HepG2 (cell line): ENCODE data around the gene CNNM2. TPM values are rescaled to one million over a fixed set of nuclear protein-coding genes. Genes with fewer than 3 reads are reported as not detected.

Experiments used
- GTF2F1 ChIP-seq: fragments of 150-350 bp; IDR thresholded peaks from 2 replicates; pipeline ENCODE4 v1.6.1; 2014; ENCODE audit warnings: low read length
- HDAC1 ChIP-seq: sonication (generic); formaldehyde crosslinking; IDR thresholded peaks from 2 replicates; pipeline ENCODE4 v1.5.1; 2020; ENCODE audit warnings: mild to moderate bottlenecking, missing genetic modification reagents
- HNF1A ChIP-seq, 2 experiments: sonication (generic) in 1 of 2; formaldehyde crosslinking in 1 of 2; IDR thresholded peaks; 2 replicates each; pipeline versions ENCODE4 v1.4.0 to v1.6.1; 2016 to 2020; ENCODE audit warnings: borderline replicate concordance in 1 of 2, low read depth in 1 of 2, mild to moderate bottlenecking in 1 of 2, missing genetic modification reagents in 1 of 2
- ISL2 ChIP-seq: sonication (generic); formaldehyde crosslinking; IDR thresholded peaks from 2 replicates; pipeline ENCODE4 v1.5.0; 2020; ENCODE audit warnings: missing genetic modification reagents
- KDM6A ChIP-seq: IDR thresholded peaks from 2 replicates; pipeline ENCODE4 v1.6.1; 2016; ENCODE audit warnings: low read depth
- PHF20 ChIP-seq: sonication (generic); formaldehyde crosslinking; IDR thresholded peaks from 2 replicates; pipeline ENCODE4 v1.5.0; 2020; ENCODE audit warnings: mild to moderate bottlenecking, missing genetic modification reagents
- RARA ChIP-seq: IDR thresholded peaks from 2 replicates; pipeline ENCODE4 v1.6.1; 2016; ENCODE audit warnings: missing genetic modification reagents, missing compliant biosample characterization
- SCMH1 ChIP-seq: sonication (generic); formaldehyde crosslinking; IDR thresholded peaks from 2 replicates; pipeline ENCODE4 v1.9.0; 2021; ENCODE audit warnings: missing genetic modification reagents, mild to moderate bottlenecking, borderline replicate concordance
- SRSF9 ChIP-seq: fragments of 200-400 bp; formaldehyde crosslinking; IDR thresholded peaks from 2 replicates; pipeline ENCODE4 v1.6.1; 2018; ENCODE audit warnings: borderline replicate concordance, mild to moderate bottlenecking, low read depth, low read length; ENCODE audit not compliant: insufficient read depth, poor library complexity, severe bottlenecking
- TBX2 ChIP-seq: sonication (generic); formaldehyde crosslinking; IDR thresholded peaks from 2 replicates; pipeline ENCODE4 v1.5.0; 2020; ENCODE audit warnings: missing genetic modification reagents, mild to moderate bottlenecking, borderline replicate concordance
- TOPORS ChIP-seq: sonication (generic); formaldehyde crosslinking; IDR thresholded peaks from 2 replicates; pipeline ENCODE4 v1.8.0; 2023; ENCODE audit warnings: mild to moderate bottlenecking, missing genetic modification reagents
- U2AF2 ChIP-seq: fragments of 200-400 bp; formaldehyde crosslinking; IDR thresholded peaks from 2 replicates; pipeline ENCODE4 v1.6.1; 2017; ENCODE audit warnings: low read depth, mild to moderate bottlenecking, low read length
- ZNF264 ChIP-seq: sonication (generic); formaldehyde crosslinking; IDR thresholded peaks from 2 replicates; pipeline ENCODE4 v1.4.0; 2020; ENCODE audit warnings: missing genetic modification reagents
- ZNF335 ChIP-seq: sonication (generic); formaldehyde crosslinking; IDR thresholded peaks from 2 replicates; pipeline ENCODE4 v1.4.0; 2020; ENCODE audit warnings: missing genetic modification reagents
- ZNF530 ChIP-seq: sonication (generic); formaldehyde crosslinking; IDR thresholded peaks from 2 replicates; pipeline ENCODE4 v1.5.0; 2020; ENCODE audit warnings: low read depth, mild to moderate bottlenecking, missing genetic modification reagents
- ZNF556 ChIP-seq: sonication (generic); formaldehyde crosslinking; IDR thresholded peaks from 2 replicates; pipeline ENCODE4 v1.4.0; 2020; ENCODE audit warnings: mild to moderate bottlenecking, missing genetic modification reagents, borderline replicate concordance
- polyA plus RNA-seq, 8 experiments: library from polyadenylated mRNA; depleted of rRNA in 3 of 8; stranded (reverse) in 7 of 8; unstranded in 1 of 8; fragments of >200 nt; fragmentation: Illumina TruSeq in 4 of 8; extraction: Trizol in 4 of 8; gene quantifications; 2 replicates each; pipeline versions ENCODE4 v1.2.1 to v1.2.3, GENCODE V29; 2011 to 2016; ENCODE audit warnings: low read depth in 4 of 8, missing spikeins in 1 of 8, mixed read lengths in 1 of 8; ENCODE audit not compliant: insufficient read depth in 1 of 8
- total RNA-seq, 5 experiments: library from RNA; depleted of rRNA; stranded (reverse); fragments of >200 nt; fragmentation: Illumina TruSeq; extraction: Trizol; gene quantifications; 2 replicates each; pipeline ENCODE4 v1.2.3, GENCODE V29; 2016; ENCODE audit warnings: low read depth in 1 of 5
- TF ChIP-seq, protein P1 (sequence below): sonication (generic); formaldehyde crosslinking; IDR thresholded peaks from 2 replicates; pipeline ENCODE4 v1.8.1; 2023; ENCODE audit warnings: mild to moderate bottlenecking, missing genetic modification reagents
- TF ChIP-seq, protein P2 (sequence below): sonication (generic); formaldehyde crosslinking; IDR thresholded peaks from 2 replicates; pipeline ENCODE4 v1.8.0; 2022; ENCODE audit warnings: mild to moderate bottlenecking, missing genetic modification reagents; ENCODE audit not compliant: insufficient replicate concordance

The CNNM2 gene
- total and polyA plus RNA-seq, 2 of the 13 experiments (the other 11 are each of a cell fraction or from before 2014, with no cell fraction given) = 7.1 to 9.0 TPM

DNA sequence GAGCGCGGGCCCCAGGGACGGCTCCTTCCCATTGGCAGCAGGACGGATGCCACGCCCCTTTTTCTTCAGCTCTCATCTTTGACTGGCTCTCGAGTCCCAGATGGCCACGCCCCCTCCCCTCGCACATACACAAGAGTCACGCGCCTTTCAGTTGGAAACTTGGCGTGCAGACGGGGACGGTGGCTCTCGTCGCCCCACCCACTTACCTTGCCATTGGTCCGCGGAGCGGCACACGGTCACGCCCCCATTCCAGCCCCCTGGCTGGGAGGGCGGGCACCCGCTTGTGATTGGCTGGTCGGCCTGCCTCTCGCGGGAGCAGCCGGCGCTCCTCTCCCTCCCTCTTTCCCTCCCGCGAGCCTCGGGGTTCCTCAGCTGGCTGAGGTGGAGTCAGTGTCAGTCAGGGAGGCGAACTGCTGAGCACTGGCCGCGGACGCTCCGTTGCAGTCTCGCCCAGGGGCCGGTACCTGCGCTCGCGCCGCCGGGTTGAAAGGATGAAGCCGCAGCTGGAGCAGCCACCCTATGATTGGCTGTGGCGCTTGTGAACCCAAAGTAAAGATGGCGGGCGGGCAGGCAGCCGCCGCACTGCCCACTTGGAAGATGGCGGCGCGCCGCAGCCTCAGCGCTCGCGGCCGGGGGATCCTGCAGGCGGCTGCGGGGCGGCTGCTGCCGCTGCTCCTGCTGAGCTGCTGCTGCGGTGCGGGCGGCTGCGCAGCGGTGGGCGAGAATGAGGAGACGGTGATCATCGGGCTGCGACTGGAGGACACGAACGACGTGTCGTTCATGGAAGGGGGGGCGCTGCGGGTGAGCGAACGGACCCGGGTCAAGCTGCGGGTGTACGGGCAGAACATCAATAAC lies at the start of gene CNNM2 (continued):
- TF ChIP-seq, protein P1, sequence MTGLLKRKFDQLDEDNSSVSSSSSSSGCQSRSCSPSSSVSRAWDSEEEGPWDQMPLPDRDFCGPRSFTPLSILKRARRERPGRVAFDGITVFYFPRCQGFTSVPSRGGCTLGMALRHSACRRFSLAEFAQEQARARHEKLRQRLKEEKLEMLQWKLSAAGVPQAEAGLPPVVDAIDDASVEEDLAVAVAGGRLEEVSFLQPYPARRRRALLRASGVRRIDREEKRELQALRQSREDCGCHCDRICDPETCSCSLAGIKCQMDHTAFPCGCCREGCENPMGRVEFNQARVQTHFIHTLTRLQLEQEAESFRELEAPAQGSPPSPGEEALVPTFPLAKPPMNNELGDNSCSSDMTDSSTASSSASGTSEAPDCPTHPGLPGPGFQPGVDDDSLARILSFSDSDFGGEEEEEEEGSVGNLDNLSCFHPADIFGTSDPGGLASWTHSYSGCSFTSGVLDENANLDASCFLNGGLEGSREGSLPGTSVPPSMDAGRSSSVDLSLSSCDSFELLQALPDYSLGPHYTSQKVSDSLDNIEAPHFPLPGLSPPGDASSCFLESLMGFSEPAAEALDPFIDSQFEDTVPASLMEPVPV (CRISPR knock-in tag) = no peak; the same call in 1 of the 2 replicates
- TF ChIP-seq ZNF264 (CRISPR knock-in tag) = no peak
- peak; percentile 77; the same call in 1 of the 2 replicates for TF ChIP-seq ZNF556 (CRISPR knock-in tag)
- peak; percentile 27; the same call in 1 of the 2 replicates for TF ChIP-seq ISL2 (CRISPR knock-in tag)
- TF ChIP-seq PHF20 (CRISPR knock-in tag) = peak; percentile 25; the same call in 1 of the 2 replicates
- peak; percentile 70; the same call in 1 of the 2 replicates for TF ChIP-seq HDAC1 (CRISPR knock-in tag)
- TF ChIP-seq SCMH1 (CRISPR knock-in tag) = no peak
- no peak for TF ChIP-seq RARA (CRISPR knock-in tag)
- TF ChIP-seq SRSF9 = no peak
- no peak; the same call in 1 of the 2 replicates for TF ChIP-seq ZNF335
- TF ChIP-seq ZNF530 (CRISPR knock-in tag) = no peak
- TF ChIP-seq KDM6A (CRISPR knock-in tag) = no peak
- no peak for TF ChIP-seq HNF1A (IDR thresholded peaks at IDR 0.05; ENCODE audit: low read depth)
- peak; percentile 29; the same call in 1 of the 2 replicates for TF ChIP-seq HNF1A (CRISPR knock-in tag; IDR thresholded peaks at IDR 0.05; ENCODE audit: borderline replicate concordance)
- no peak for TF ChIP-seq U2AF2
- TF ChIP-seq, protein P2, sequence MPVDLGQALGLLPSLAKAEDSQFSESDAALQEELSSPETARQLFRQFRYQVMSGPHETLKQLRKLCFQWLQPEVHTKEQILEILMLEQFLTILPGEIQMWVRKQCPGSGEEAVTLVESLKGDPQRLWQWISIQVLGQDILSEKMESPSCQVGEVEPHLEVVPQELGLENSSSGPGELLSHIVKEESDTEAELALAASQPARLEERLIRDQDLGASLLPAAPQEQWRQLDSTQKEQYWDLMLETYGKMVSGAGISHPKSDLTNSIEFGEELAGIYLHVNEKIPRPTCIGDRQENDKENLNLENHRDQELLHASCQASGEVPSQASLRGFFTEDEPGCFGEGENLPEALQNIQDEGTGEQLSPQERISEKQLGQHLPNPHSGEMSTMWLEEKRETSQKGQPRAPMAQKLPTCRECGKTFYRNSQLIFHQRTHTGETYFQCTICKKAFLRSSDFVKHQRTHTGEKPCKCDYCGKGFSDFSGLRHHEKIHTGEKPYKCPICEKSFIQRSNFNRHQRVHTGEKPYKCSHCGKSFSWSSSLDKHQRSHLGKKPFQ (CRISPR knock-in tag) = peak; percentile 15
- TF ChIP-seq GTF2F1 = no peak
- TF ChIP-seq TBX2 = peak; percentile 62
- no peak; the same call in 1 of the 2 replicates for TF ChIP-seq TOPORS (CRISPR knock-in tag)
